Coronary artery (tissue), 2 donors: ENCODE data around the gene ACACA.
A peak's percentile ranks its signal among the peaks of the same experiment; 100 is the strongest.

ENCODE experiments used
- DNase-seq: peaks from one replicate; pipeline ENCODE4 v3.0.0-alpha.2; 2017; ENCODE audit warnings: low spot score
- H3K27ac ChIP-seq, 2 donors: fragments of 200-600 bp; sonication (generic); one replicate each; pipeline ENCODE4 v1.5.1; 2016 to 2019
- H3K4me3 ChIP-seq: fragments of 200-600 bp; sonication (generic); 2 replicates; pipeline ENCODE4 v1.5.1; 2016; ENCODE audit warnings: mild to moderate bottlenecking, moderate library complexity
- CTCF ChIP-seq: fragments of 200-600 bp; sonication (generic); IDR thresholded peaks from one replicate; pipeline ENCODE4 v1.5.1; 2019; ENCODE audit warnings: antibody characterized with exemption

Gene ACACA

GRCh38 chr17:37050920-37051319 lies 355.7 kb downstream of the ACACA start:
- no peak overlapping the region for H3K27ac ChIP-seq
- TF ChIP-seq CTCF: no peak
- no peak overlapping the region for H3K4me3 ChIP-seq
- no peak for DNase-seq

- Histone ChIP-seq H3K4me3 (no peak overlapping the region), H3K27ac (no peak overlapping the region)
- DNase-seq: no peak
- no peak for TF ChIP-seq CTCF
These were observed 357.8 kb downstream of the ACACA start for GRCh38 chr17:37048811-37049210.

- Histone ChIP-seq H3K27ac (no peak overlapping the region), H3K4me3 (no peak overlapping the region)
- TF ChIP-seq CTCF: peak; percentile 73
- no peak for DNase-seq
These were observed 359.0 kb downstream of the ACACA start for GRCh38 chr17:37047631-37048104.

GRCh38 chr17:37045351-37045922 lies 361.2 kb downstream of the ACACA start:
- TF ChIP-seq CTCF: no peak
- Histone ChIP-seq H3K4me3 (no peak overlapping the region), H3K27ac (no peak overlapping the region)
- DNase-seq: no peak

- Histone ChIP-seq H3K27ac (no peak overlapping the region), H3K4me3 (no peak overlapping the region)
- DNase-seq: no peak
- TF ChIP-seq CTCF: no peak
These were observed 363.4 kb downstream of the ACACA start for GRCh38 chr17:37043201-37043600.

GRCh38 chr17:37041932-37042331 lies 364.7 kb downstream of the ACACA start:
- DNase-seq: no peak
- H3K27ac ChIP-seq: no peak overlapping the region
- no peak for TF ChIP-seq CTCF
- no peak overlapping the region for H3K4me3 ChIP-seq

- Histone ChIP-seq H3K27ac (no peak overlapping the region), H3K4me3 (no peak overlapping the region)
- DNase-seq: no peak
- no peak for TF ChIP-seq CTCF
These were observed 367.4 kb downstream of the ACACA start for GRCh38 chr17:37039269-37039668.
